Esophagus muscularis mucosa (tissue), 3 donors: ENCODE results near the gene TSC2.

Source experiments
- CTCF ChIP-seq, 3 experiments: fragments of 200-600 bp in 2 of 3; fragments of 450-650 bp in 1 of 3; sonication (generic) in 2 of 3; IDR thresholded peaks; one replicate each; pipeline ENCODE4 v1.5.1; 2017 to 2019; ENCODE audit warnings: antibody characterized with exemption in 3 of 3, mild to moderate bottlenecking in 2 of 3, moderate library complexity in 1 of 3
- POLR2A ChIP-seq: fragments of 450-650 bp; IDR thresholded peaks from one replicate; pipeline ENCODE4 v1.6.1; 2017; ENCODE audit warnings: antibody characterized with exemption, moderate library complexity, mild to moderate bottlenecking, low read depth
- POLR2AphosphoS5 ChIP-seq, 2 donors: sonication (generic); formaldehyde crosslinking; IDR thresholded peaks; one replicate each; pipeline ENCODE4 v1.6.1; 2017; ENCODE audit warnings: antibody characterized with exemption in 2 of 2

DNA sequence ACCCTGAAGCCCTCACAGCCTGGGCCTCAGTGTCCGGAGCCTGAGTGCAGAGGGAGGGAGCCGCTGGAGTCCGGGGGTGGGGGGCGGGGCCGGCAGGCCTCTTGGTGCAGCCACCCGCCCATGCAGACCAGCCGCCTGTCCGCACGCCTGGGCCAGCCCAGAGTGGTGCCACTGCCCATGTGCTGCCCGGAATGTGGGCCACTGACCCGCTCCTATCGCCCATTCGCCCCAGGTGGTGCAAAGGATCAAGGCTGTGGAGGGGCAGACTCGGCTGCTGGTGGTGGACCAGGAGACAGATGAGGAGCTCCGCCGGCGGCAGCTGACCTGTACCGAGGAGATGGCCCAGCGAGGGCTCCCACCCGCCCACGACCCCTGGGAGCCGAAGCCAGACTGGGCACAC is 18.4 kb upstream of the TSC2 start:
- TF ChIP-seq POLR2A: no peak
- TF ChIP-seq CTCF (IDR thresholded peaks at IDR 0.05): no peak
- TF ChIP-seq POLR2AphosphoS5 (IDR thresholded peaks at IDR 0.05): no peak
